GM13976 (cell line): ENCODE results near the gene LTA.
A peak's percentile ranks its signal among the peaks of the same experiment; 100 is the strongest.

Experiments
- DNase-seq: peaks from one replicate; pipeline ENCODE4 v3.0.0; 2012; ENCODE audit warnings: low spot score
- CTCF ChIP-seq: IDR thresholded peaks from 2 replicates; pipeline ENCODE4 v1.5.1; 2012; ENCODE audit warnings: borderline replicate concordance, mild to moderate bottlenecking; ENCODE audit not compliant: insufficient read depth; ENCODE audit errors: extremely low read depth, missing control alignments, control extremely low read depth
- in situ Hi-C: fragments of 300-500 bp; cut with MboI; formaldehyde crosslinking; loops from one replicate; pipeline ENCODE4 v1.12.0; 2022; ENCODE audit warnings: low sequenced_read_pairs, mixed read lengths, inconsistent platforms; ENCODE audit not compliant: unreplicated experiment

LTA gene

GRCh38 chr6:31572041-31572911, at the start of gene LTA:
TSS of gene LTA (plus strand) at chr6:31572289. CDS start at chr6:31572743, 454 bp downstream.
- peak; percentile 75 for DNase-seq
- no peak for TF ChIP-seq CTCF
- in situ Hi-C loops = no loop called here

GRCh38 chr6:31525553-31525931, 46.5 kb upstream of the LTA start:
- no peak for TF ChIP-seq CTCF
- in situ Hi-C loops = no loop called here
- no peak for DNase-seq

GRCh38 chr6:31525932-31526591, 46.0 kb upstream of the LTA start:
- no peak for DNase-seq
- TF ChIP-seq CTCF = no peak
- in situ Hi-C loops = no loop called here

GRCh38 chr6:31528307-31528777, 43.7 kb upstream of the LTA start:
- no peak for DNase-seq
- no peak for TF ChIP-seq CTCF
- in situ Hi-C loops = no loop called here

- TF ChIP-seq CTCF = no peak
- in situ Hi-C loops = no loop called here
- DNase-seq = no peak
These were observed 43.2 kb upstream of the LTA start, which contains the start of gene MCCD1 for GRCh38 chr6:31528821-31529328. TSS of gene MCCD1 (plus strand) at chr6:31528962. CDS start at chr6:31529015, 53 bp downstream.

GRCh38 chr6:31529329-31530150, 42.5 kb upstream of the LTA start:
- in situ Hi-C loops = no loop called here
- no peak for DNase-seq
- no peak for TF ChIP-seq CTCF
